Gastrocnemius medialis (tissue), 4 donors: Measurements from ENCODE around the gene SNX30.

ENCODE experiments used
- CTCF ChIP-seq, 5 experiments: fragments of 450-650 bp in 3 of 5; fragments of 200-600 bp in 2 of 5; sonication (generic) in 2 of 5; IDR thresholded peaks in 4 of 5; conservative IDR thresholded peaks in 1 of 5; 1 replicate in 4 of 5; 2 replicates in 1 of 5; pipeline ENCODE4 v1.5.1; 2016 to 2019; ENCODE audit warnings: antibody characterized with exemption in 5 of 5, mild to moderate bottlenecking in 3 of 5, moderate library complexity in 3 of 5
- POLR2A ChIP-seq, 2 donors: fragments of 450-650 bp; IDR thresholded peaks; one replicate each; pipeline ENCODE4 v1.6.1; 2017; ENCODE audit warnings: antibody characterized with exemption in 2 of 2, mild to moderate bottlenecking in 2 of 2, moderate library complexity in 2 of 2

DNA sequence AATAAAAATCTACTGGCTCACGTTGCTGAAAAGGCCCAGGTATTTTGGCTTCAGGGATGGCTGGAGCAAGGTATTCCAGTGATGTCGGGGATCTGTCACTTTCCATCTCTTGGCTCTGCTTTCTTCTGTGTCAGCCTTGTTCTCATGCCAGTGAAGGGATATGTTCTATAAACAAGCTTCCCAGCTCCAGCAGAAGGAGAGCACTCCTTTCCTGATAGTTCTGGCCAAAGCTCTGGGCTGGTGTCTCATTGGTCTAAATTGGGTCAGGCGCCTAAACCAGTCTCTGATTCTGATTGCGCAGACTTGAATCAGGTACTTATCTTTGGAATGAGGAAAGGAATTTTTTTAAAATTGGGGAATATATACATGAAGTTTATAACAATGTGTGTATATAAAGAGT, 5.1 kb downstream of the SNX30 start:
- TF ChIP-seq CTCF (IDR thresholded peaks at IDR 0.05 in 4 of 5, conservative IDR thresholded peaks at IDR 0.05 in 1 of 5) (no peak), POLR2A (IDR thresholded peaks at IDR 0.05) (no peak)
